ENCODE measurements around the gene DACT2.

The DACT2 gene

GRCh38 chr6:168310945-168311344 is 8.6 kb downstream of the DACT2 start:
- H3K4me3 ChIP-seq (ENCODE audit: low read depth, low read length): no peak overlapping the region
- no peak for TF ChIP-seq CTCF (IDR thresholded peaks at IDR 0.05; ENCODE audit: low read depth, low read length)
- no peak overlapping the region for H3K27ac ChIP-seq
- no peaks in the 10 kb centered on the region for H3K27me3 ChIP-seq (ENCODE audit: insufficient read depth, low read depth, severe bottlenecking)
- no peak for DNase-seq
- H3K9me3 ChIP-seq (ENCODE audit: severe bottlenecking): no peaks in the 10 kb centered on the region
- no peaks in the 10 kb centered on the region for H3K36me3 ChIP-seq

- no peak for DNase-seq
- no peaks in the 10 kb centered on the region for H3K9me3 ChIP-seq (ENCODE audit: severe bottlenecking)
- no peak overlapping the region for H3K27ac ChIP-seq
- TF ChIP-seq CTCF (IDR thresholded peaks at IDR 0.05; ENCODE audit: low read depth, low read length): no peak
- H3K36me3 ChIP-seq: no peaks in the 10 kb centered on the region
- no peaks in the 10 kb centered on the region for H3K27me3 ChIP-seq (ENCODE audit: insufficient read depth, low read depth, severe bottlenecking)
- no peak overlapping the region for H3K4me3 ChIP-seq (ENCODE audit: low read depth, low read length)
These were observed 9.2 kb downstream of the DACT2 start for GRCh38 chr6:168310403-168310802.

DNA sequence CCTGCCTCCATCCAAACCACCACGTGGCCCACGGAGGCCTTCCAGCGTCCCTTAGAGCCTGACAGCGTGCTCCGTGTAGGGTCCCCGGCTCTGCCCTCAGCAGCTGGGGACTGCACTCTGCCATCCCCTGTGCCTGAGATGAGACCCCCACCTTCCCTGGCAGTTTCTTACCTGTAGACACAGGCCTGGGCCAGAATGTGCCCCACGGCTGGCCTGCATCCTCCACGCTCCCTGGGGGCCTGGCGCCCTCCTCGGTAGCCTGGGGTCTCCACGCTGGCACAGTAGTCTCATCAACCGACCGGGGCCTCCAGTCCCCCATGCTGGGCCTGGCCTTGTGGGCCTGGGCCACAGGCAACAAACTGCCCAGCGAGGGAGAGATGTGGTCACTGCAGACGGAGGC is 9.6 kb downstream of the DACT2 start:
- DNase-seq: no peak
- no peaks in the 10 kb centered on the region for H3K9me3 ChIP-seq (ENCODE audit: severe bottlenecking)
- H3K27ac ChIP-seq: no peak overlapping the region
- TF ChIP-seq CTCF (IDR thresholded peaks at IDR 0.05; ENCODE audit: low read depth, low read length): no peak
- no peaks in the 10 kb centered on the region for H3K27me3 ChIP-seq (ENCODE audit: insufficient read depth, low read depth, severe bottlenecking)
- H3K4me3 ChIP-seq (ENCODE audit: low read depth, low read length): no peak overlapping the region
- H3K36me3 ChIP-seq: no peaks in the 10 kb centered on the region

DNA sequence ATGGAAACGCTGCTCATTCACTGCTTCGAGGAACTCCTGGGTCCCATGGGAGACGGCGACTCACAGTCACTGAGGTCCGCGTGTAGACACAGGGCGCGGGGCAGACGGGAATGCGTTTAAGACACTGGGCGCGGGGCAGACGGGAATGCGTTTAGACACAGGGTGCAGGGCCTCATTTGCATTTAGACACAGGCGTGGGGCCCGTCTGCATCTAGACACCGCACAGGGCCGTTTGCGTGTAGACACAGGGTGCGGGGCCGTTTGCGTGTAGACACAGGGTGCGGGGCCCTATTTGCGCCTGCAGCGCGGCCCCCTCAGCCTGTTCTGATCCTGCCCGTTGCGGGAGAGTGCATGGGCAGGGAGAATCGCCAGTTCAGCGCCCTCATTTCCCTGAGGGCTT is 10.4 kb downstream of the DACT2 start:
- Histone ChIP-seq H3K4me3 (ENCODE audit: low read depth, low read length) (no peak overlapping the region), H3K27ac (no peak overlapping the region), H3K9me3 (ENCODE audit: severe bottlenecking) (no peaks in the 10 kb centered on the region), H3K27me3 (ENCODE audit: insufficient read depth, low read depth, severe bottlenecking) (no peaks in the 10 kb centered on the region), H3K36me3 (no peaks in the 10 kb centered on the region)
- no peak for TF ChIP-seq CTCF (IDR thresholded peaks at IDR 0.05; ENCODE audit: low read depth, low read length)
- no peak for DNase-seq

GRCh38 chr6:168308390-168309144 is 11.0 kb downstream of the DACT2 start:
- Histone ChIP-seq H3K36me3 (no peaks in the 10 kb centered on the region), H3K9me3 (ENCODE audit: severe bottlenecking) (no peaks in the 10 kb centered on the region), H3K27me3 (ENCODE audit: insufficient read depth, low read depth, severe bottlenecking) (no peaks in the 10 kb centered on the region), H3K27ac (no peak overlapping the region), H3K4me3 (ENCODE audit: low read depth, low read length) (no peak overlapping the region)
- no peak for TF ChIP-seq CTCF (IDR thresholded peaks at IDR 0.05; ENCODE audit: low read depth, low read length)
- DNase-seq: no peak

DNA sequence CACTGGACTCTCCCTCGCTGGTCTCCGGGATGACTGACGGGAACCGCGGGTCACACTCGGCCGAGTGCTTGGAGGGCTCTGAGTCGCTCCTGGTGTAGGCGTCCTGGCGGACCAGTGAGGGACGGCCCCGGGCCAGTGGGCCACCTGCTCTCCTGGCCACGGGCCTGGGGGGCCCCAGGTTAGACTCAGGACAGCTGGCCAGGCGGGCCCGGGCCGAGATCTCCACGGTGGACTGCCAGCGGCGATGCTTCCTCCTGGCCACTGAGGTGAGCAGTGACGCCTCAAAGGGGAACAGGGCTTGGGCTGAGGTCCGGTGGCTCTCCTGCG is 11.9 kb downstream of the DACT2 start:
- no peak for DNase-seq
- Histone ChIP-seq H3K4me3 (ENCODE audit: low read depth, low read length) (no peak overlapping the region), H3K36me3 (no peaks in the 10 kb centered on the region), H3K27me3 (ENCODE audit: insufficient read depth, low read depth, severe bottlenecking) (no peaks in the 10 kb centered on the region), H3K9me3 (ENCODE audit: severe bottlenecking) (no peaks in the 10 kb centered on the region), H3K27ac (no peak overlapping the region)
- no peak for TF ChIP-seq CTCF (IDR thresholded peaks at IDR 0.05; ENCODE audit: low read depth, low read length)

Data from WERI-Rb-1 (cell line).